Measurements from ENCODE around the gene EVPLL. TPM values are rescaled to one million over a fixed set of nuclear protein-coding genes. Genes with fewer than 3 reads are reported as not detected.
"Not testable (repeated sequence)": the region's sequence is repeated elsewhere in the genome, so short reads cannot be mapped to it uniquely, and the experiment has no call there.

EVPLL gene
- total RNA-seq, 1 donor from 2014 or later = 2.1 TPM

GRCh38 chr17:18379246-18380146, 1.9 kb downstream of the EVPLL start:
- DNase-seq (ENCODE audit: low spot score) = no peak

GRCh38 chr17:18380471-18381157, 3.0 kb downstream of the EVPLL start:
- no peak for DNase-seq (ENCODE audit: low spot score)

- no peak for DNase-seq (ENCODE audit: low spot score)
Measured at GRCh38 chr17:18381158-18381952, 3.8 kb downstream of the EVPLL start.

GRCh38 chr17:18381953-18382245, 4.3 kb downstream of the EVPLL start:
- DNase-seq (ENCODE audit: low spot score) = no peak

- DNase-seq (ENCODE audit: low spot score) = no peak
Measured at GRCh38 chr17:18382441-18383078, 5.0 kb downstream of the EVPLL start.

GRCh38 chr17:18383079-18383481, 5.5 kb downstream of the EVPLL start:
- not testable (repeated sequence) for DNase-seq (ENCODE audit: low spot score)

GRCh38 chr17:18384271-18384670, 6.7 kb downstream of the EVPLL start:
- DNase-seq (ENCODE audit: low spot score) = not testable (repeated sequence)

- not testable (repeated sequence) for DNase-seq (ENCODE audit: low spot score)
Measured at GRCh38 chr17:18387583-18387982, 10.0 kb downstream of the EVPLL start.

- DNase-seq (ENCODE audit: low spot score) = not testable (repeated sequence)
Measured at GRCh38 chr17:18388266-18388665, 10.7 kb downstream of the EVPLL start.

GRCh38 chr17:18388728-18389127, 11.2 kb downstream of the EVPLL start:
- not testable (repeated sequence) for DNase-seq (ENCODE audit: low spot score)

- not testable (repeated sequence) for DNase-seq (ENCODE audit: low spot score)
Measured at GRCh38 chr17:18401872-18402590, 24.5 kb downstream of the EVPLL start.

- DNase-seq (ENCODE audit: low spot score) = not testable (repeated sequence)
Measured at GRCh38 chr17:18403166-18403565, 25.6 kb downstream of the EVPLL start.

- DNase-seq (ENCODE audit: low spot score) = not testable (repeated sequence)
Measured at GRCh38 chr17:18403604-18404003, 26.0 kb downstream of the EVPLL start.

GRCh38 chr17:18408906-18409305, 31.3 kb downstream of the EVPLL start:
- DNase-seq (ENCODE audit: low spot score) = not testable (repeated sequence)

- not testable (repeated sequence) for DNase-seq (ENCODE audit: low spot score)
Measured at GRCh38 chr17:18409321-18409720, 31.7 kb downstream of the EVPLL start.

- not testable (repeated sequence) for DNase-seq (ENCODE audit: low spot score)
Measured at GRCh38 chr17:18410736-18411135, 33.2 kb downstream of the EVPLL start.

GRCh38 chr17:18411377-18411864, 33.8 kb downstream of the EVPLL start:
- not testable (repeated sequence) for DNase-seq (ENCODE audit: low spot score)

- not testable (repeated sequence) for DNase-seq (ENCODE audit: low spot score)
Measured at GRCh38 chr17:18412001-18412538, 34.5 kb downstream of the EVPLL start.

- DNase-seq (ENCODE audit: low spot score) = not testable (repeated sequence)
Measured at GRCh38 chr17:18421521-18421920, 43.9 kb downstream of the EVPLL start.

GRCh38 chr17:18422464-18422863, 44.9 kb downstream of the EVPLL start:
- DNase-seq (ENCODE audit: low spot score) = not testable (repeated sequence)
